Raji (cell line): ENCODE results near the gene IL10RB.

ENCODE experiments used
- POLR2A ChIP-seq: IDR thresholded peaks from 2 replicates; pipeline ENCODE4 v1.6.1; 2011; ENCODE audit warnings: low read depth, low read length, control low read depth; ENCODE audit not compliant: insufficient read depth

The IL10RB gene

DNA sequence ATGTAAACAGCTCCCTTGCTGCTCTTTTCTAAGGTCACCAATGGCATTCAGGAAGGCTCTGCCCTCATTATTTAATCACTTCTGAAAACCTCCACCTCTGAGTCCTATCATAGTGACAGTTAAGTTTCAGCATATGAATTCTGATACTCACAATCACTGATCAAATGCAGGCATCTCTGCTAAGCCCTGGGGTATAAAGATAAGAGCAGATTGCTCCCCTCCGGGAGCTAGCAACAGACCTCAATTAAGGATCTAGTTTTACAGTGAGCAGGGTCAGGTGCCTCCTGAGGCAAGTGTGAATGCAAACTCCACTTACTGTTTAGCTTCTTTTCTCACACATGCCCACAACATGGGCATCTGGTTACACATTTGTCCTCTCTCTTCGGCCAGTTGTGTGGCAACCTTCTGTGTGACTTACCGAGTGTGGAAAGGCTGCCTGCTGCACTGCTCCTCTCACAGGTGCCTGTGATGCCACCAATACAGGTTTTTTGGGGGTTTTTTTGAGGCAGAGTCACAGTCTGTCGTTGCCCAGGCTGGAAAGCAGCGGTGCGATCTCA lies 15.0 kb downstream of the IL10RB start:
- TF ChIP-seq POLR2A = no peak

DNA sequence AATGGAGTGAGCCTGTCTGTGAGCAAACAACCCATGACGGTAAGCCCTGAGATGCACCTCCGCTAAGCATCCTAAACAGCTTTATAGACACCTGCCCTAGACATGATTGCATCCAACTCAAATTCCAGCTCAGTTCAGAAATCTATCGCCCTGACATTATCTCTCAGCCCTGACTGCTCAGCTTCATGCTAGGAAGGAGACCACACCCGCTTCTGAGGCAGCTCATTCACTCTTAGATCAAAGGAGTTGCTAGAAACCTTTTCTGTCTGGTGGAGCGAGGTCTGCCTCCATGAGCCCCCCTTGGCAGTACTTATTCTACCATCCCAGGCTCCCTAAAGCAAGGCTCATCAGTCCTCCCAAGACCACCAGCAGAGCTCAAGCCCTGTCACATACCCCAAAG lies 17.0 kb downstream of the IL10RB start:
- no peak for TF ChIP-seq POLR2A

GRCh38 chr21:33286076-33286475 lies 19.9 kb downstream of the IL10RB start:
- no peak for TF ChIP-seq POLR2A

DNA sequence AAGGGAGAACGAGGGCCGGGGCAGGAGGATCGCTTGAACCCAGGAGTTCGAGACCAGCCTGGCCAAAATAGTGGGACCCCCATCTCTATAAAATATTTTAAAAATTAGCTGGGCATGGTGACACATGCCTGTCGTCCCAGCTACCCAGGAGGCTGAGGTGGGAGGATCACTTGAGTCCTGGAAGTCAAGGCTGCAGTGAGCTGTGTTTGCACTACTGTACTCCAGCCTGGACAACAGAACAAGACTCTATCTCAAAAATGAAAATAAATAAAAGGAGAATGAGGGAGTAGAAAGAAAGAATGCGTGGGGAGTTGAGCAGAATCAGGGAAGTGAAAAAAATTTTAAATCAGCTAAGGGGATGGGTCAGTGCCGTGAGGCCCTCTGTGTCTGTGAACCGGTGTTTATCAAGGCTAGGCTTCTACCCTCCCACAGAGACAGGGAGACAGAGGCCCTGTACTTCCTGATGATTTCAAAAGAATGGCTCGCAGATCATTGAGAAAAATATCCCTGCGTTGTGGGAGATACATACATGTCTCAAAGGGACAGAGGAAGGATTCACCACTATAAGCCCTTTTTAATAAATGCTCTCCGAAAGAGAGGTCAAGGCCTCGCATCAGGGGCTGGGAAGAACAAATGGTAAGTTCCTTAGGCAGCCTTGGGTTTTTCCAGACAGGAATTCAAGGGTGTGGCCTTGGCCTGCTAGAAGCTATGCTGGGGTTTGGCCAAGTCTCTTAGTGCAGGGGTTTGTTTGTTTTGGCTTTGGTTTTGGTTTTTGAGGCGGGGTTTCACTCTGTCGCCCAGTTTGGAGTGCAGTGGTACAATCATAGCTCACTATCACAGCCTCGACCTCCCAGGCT lies 20.7 kb downstream of the IL10RB start:
- TF ChIP-seq POLR2A = no peak

GRCh38 chr21:33289199-33289819 lies 23.1 kb downstream of the IL10RB start:
- no peak for TF ChIP-seq POLR2A

DNA sequence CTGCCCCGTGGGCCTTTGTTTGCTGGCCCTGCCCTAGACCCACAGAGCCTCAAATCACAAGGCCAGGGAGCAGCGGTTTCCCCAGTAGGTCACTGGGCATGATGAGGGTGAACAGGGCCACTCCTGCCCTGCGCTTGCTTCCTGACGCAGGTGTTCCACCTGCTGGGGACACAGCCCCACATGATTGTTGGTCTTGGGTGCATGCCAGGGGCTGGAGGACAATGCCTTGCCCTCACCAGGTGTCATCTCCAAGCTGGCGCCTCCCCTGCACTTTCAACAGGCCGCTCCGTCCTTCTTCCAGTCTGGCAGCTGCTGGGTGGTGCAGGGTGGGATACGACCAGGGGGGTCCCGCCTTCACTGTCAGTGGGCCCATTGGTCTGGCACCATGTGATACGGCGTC lies 24.3 kb downstream of the IL10RB start:
- TF ChIP-seq POLR2A = no peak

- TF ChIP-seq POLR2A = no peak
Observed at GRCh38 chr21:33291686-33292085, 25.5 kb downstream of the IL10RB start.

DNA sequence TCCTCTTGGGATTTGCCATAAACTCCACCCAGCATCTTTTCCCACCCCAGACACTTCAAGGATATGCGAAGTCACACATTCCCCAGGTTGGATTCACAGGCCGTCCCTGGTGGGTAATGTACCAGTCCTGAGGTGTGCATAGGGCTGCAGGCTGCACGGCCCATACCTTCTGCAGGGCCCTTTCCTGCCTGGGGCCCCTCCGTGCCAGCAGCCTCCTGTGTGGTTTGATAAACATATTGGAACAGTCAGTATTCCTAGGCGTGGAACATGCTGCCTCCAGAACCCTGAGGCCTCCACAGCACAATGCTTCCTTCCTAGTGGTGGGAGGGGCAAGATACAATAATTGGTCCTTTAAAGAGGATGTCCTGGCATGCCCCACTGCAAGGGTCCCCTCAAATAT lies 26.6 kb downstream of the IL10RB start:
- no peak for TF ChIP-seq POLR2A

DNA sequence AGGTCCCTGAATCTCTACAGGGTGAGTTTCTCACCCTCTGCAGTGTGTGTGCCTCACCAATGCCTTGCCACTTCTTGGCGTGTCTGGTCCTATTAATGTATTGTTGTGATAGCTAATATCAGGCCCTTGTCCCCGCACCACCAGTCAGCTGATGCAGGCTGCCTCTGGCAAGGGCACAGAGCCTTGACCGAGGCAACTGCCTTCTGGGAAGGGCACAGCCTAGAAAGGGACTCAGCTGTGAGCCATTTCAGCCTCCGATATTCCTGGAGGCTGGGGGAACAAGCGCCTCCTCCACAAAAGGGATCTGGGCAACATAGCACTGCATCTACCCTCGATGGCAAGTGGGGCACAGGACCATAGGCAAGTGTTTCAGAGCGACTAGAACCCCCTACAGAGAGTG lies 27.0 kb downstream of the IL10RB start:
- no peak for TF ChIP-seq POLR2A

DNA sequence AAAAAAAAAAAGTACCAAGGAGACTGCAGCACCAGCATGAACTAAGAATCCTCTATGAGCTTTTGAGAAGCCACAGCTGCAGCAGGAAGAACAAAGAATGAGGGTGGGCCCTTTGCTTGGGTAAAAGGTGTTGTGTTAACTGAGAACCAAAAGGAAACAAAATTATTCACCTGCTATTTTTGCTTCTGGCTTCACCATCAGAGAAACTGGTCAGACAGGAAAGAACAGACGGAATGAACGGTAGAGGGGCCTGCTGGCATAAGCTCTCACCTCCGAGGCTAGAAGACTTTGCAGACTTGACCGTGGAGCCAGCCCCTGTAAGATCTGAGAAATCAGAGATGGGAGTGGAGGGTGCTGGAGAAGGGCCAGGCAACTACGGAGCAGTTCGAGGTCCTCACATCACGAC lies 27.6 kb downstream of the IL10RB start:
- no peak for TF ChIP-seq POLR2A

GRCh38 chr21:33296156-33296555 lies 30.0 kb downstream of the IL10RB start:
- no peak for TF ChIP-seq POLR2A

DNA sequence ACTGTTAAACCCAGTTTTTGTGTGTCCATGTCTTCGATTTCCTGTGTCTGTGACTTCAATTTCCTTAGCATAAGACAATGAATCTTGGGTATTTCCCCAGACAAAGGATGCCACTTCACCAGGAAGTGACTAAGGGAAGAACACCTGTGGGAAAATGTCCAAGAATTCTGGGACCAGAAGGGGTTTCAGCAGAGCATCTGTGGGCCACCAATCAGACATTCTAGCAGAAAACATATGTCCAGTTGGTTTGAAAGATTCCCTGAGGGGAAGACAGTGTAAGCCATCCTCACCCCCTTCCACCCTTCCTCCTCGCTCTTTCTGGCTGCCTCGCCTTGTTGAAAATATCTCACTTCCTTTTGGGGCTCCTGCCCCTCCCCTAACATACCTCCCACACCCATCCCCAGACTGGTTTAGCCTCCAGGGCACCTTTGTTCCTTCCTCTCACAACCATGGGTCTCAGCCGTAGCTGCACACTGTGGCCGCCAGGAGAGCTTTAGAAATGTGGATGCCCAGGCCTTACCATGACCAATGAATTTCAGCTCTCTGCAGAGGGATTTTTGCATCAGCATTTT lies 33.1 kb downstream of the IL10RB start:
- no peak for TF ChIP-seq POLR2A

DNA sequence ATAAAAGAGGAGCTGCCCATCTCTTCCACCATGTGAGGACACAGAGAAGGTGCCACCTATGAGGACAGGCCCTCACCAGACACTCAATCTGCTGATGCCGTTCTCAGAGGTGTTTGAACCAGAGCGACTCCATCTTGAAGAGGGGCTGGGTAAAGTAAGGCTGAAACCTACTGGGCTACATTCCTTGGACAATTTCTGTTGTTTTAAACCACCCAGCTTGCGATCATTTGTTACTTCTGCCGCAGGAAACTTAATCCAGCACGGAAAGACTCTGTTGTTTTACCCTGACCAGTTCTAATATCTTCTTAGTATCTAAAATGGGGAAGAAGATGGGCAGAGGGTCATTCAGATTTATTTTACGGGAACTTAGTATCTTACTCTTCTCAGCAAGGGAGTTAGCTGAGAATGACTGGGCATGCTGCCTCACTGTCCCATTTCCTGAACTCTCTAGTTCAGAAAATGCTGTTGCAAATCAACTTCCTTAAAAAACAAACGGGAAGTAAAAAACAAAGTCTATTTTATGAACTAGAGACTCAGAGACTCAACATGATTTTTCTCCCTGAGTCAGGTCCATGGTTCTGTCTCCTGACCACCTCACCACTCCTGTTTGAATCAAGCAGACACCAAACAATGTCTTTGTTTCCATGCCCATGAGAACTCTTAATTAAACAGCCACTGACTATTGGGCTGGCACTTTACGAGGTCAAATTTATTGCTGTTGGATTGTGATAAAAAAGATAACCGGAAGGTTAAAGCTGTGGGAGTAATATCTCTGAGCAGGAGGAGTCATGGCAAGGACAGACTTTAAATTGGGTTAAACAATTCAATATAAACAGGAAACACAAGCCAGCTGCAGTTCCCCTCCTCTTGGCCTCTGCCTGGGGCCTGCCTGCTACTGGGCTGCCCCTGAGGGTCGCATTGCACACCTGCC lies 34.8 kb downstream of the IL10RB start:
- TF ChIP-seq POLR2A = no peak

DNA sequence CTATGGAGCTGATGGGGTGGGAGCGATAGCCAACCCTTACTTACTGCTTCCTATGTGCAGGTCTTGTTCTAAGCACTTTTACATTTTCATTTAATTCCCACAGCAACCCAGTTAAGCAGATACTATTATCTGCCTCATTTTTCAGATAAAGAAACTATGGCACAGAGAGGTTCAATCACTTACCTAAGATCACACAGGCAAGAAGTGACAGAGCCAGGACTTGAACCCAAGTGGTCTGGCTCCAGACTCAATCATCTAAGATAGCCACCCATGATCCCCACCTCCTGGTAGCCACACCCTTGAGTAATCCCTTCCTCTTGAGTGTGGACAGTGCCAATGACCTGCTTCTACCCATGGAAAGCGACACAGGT lies 35.5 kb downstream of the IL10RB start:
- no peak for TF ChIP-seq POLR2A

DNA sequence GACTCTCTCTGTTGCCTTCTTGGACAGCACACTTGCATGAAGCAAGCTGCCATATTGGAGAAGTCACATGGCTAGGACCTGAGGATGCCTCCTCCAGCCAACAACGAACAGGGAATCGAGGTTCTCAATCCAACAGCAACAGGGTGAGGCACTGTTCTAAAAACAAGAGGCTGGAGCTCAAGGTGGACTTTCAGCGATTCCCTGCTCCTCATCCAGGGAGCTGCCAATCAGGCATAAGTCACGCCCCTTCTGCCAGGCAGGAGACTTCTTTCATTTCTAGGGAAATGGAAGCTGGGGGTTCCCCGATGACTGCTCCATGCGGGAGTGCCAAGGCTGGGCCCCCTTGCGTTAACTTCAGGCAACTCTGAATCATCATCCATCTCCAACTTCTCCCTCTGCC lies 35.9 kb downstream of the IL10RB start:
- TF ChIP-seq POLR2A = no peak
